RCC 7860 (cell line): ENCODE results near the gene ABHD12.
"Not testable (repeated sequence)": the region's sequence is repeated elsewhere in the genome, so short reads cannot be mapped to it uniquely, and the experiment has no call there.

Experiments used
- DNase-seq: peaks from one replicate; pipeline ENCODE4 v3.0.0-alpha.2; 2015; ENCODE audit warnings: low spot score
- FAIRE-seq: peaks from 2 replicates; lab custom pipeline; 2012; peaks lifted over from hg19 to GRCh38; lab: Jason Lieb, UNC

ABHD12 gene

GRCh38 chr20:25324412-25324811, 66.2 kb downstream of the ABHD12 start:
- DNase-seq (no peak), FAIRE-seq (no peak)

- no peak for FAIRE-seq
- DNase-seq: no peak
Observed at GRCh38 chr20:25323496-25324246, 67.0 kb downstream of the ABHD12 start.

- no peak for FAIRE-seq
- no peak for DNase-seq
Observed at GRCh38 chr20:25321991-25322390, 68.6 kb downstream of the ABHD12 start.

- DNase-seq (no peak), FAIRE-seq (no peak)
Observed at GRCh38 chr20:25321262-25321831, 69.3 kb downstream of the ABHD12 start.

- no peak for FAIRE-seq
Observed at GRCh38 chr20:25320035-25320800, 70.4 kb downstream of the ABHD12 start.

GRCh38 chr20:25319241-25320034, 71.2 kb downstream of the ABHD12 start:
- DNase-seq: no peak
- FAIRE-seq: no peak

More at GRCh38 chr20:25320035-25320800, 70.4 kb downstream of the ABHD12 start:
- DNase-seq: no peak

- DNase-seq: no peak
Observed at GRCh38 chr20:25318471-25319240, 72.0 kb downstream of the ABHD12 start.

GRCh38 chr20:25317351-25318075, 73.1 kb downstream of the ABHD12 start:
- DNase-seq: no peak

More at GRCh38 chr20:25318471-25319240, 72.0 kb downstream of the ABHD12 start:
- FAIRE-seq: no peak

GRCh38 chr20:25316506-25317190, 74.0 kb downstream of the ABHD12 start:
- FAIRE-seq: no peak
- no peak for DNase-seq

More at GRCh38 chr20:25317351-25318075, 73.1 kb downstream of the ABHD12 start:
- no peak for FAIRE-seq

- FAIRE-seq (peak; percentile 86), DNase-seq (peak; percentile 75)
Observed at GRCh38 chr20:25315418-25316210, 75.0 kb downstream of the ABHD12 start.

GRCh38 chr20:25314497-25315417, 75.9 kb downstream of the ABHD12 start:
- FAIRE-seq (no peak), DNase-seq (no peak)

- FAIRE-seq: no peak
Observed at GRCh38 chr20:25313593-25313992, 77.0 kb downstream of the ABHD12 start.

GRCh38 chr20:25312716-25313115, 77.9 kb downstream of the ABHD12 start:
- not testable (repeated sequence) for DNase-seq, FAIRE-seq

More at GRCh38 chr20:25313593-25313992, 77.0 kb downstream of the ABHD12 start:
- no peak for DNase-seq

GRCh38 chr20:25310921-25311728, 79.5 kb downstream of the ABHD12 start:
- DNase-seq (peak; percentile 80), FAIRE-seq (peak; percentile 73)

- FAIRE-seq (peak; percentile 91), DNase-seq (peak; percentile 93)
Observed at GRCh38 chr20:25310268-25310920, 80.2 kb downstream of the ABHD12 start.
